Spleen (tissue), 11 donors: ENCODE data around the gene VCL. TPM values are rescaled to one million over a fixed set of nuclear protein-coding genes. Genes with fewer than 3 reads are reported as not detected.

Experiments
- DNase-seq: peaks from one replicate; pipeline ENCODE4 v3.0.0-alpha.2; 2020
- H3K27ac ChIP-seq, 8 donors: fragments of 200-600 bp; sonication (generic) in 7 of 8; 1 replicate in 4 of 8; 2 replicates in 4 of 8; pipeline versions ENCODE4 v1.5.0 to v1.8.0; 2016 to 2021; ENCODE audit warnings: inconsistent platforms in 4 of 8, mild to moderate bottlenecking in 4 of 8, moderate library complexity in 1 of 8
- H3K27me3 ChIP-seq, 7 donors: fragments of 200-600 bp; sonication (generic) in 6 of 7; replicated peaks in 1 of 7; 1 replicate in 4 of 7; 2 replicates in 3 of 7; pipeline versions ENCODE4 v1.5.0 to v1.8.0; 2016 to 2021; ENCODE audit warnings: inconsistent platforms in 3 of 7, mild to moderate bottlenecking in 1 of 7
- H3K36me3 ChIP-seq, 6 donors: fragments of 200-600 bp; sonication (generic) in 5 of 6; 1 replicate in 4 of 6; 2 replicates in 2 of 6; pipeline versions ENCODE4 v1.5.0 to v1.8.0; 2016 to 2021; ENCODE audit warnings: inconsistent platforms in 2 of 6
- H3K4me1 ChIP-seq, 6 donors: fragments of 200-600 bp; sonication (generic) in 5 of 6; 1 replicate in 3 of 6; 2 replicates in 3 of 6; pipeline versions ENCODE4 v1.5.0 to v1.8.0; 2016 to 2021; ENCODE audit warnings: inconsistent platforms in 3 of 6
- H3K4me3 ChIP-seq, 8 donors: fragments of 200-600 bp; sonication (generic) in 7 of 8; 1 replicate in 4 of 8; 2 replicates in 4 of 8; pipeline versions ENCODE4 v1.5.0 to v1.8.0; 2016 to 2021; ENCODE audit warnings: inconsistent platforms in 4 of 8, mild to moderate bottlenecking in 4 of 8, moderate library complexity in 2 of 8
- H3K9me3 ChIP-seq, 8 donors: fragments of 200-600 bp; sonication (generic) in 7 of 8; 1 replicate in 4 of 8; 2 replicates in 4 of 8; pipeline versions ENCODE4 v1.5.0 to v1.8.0; 2016 to 2021; ENCODE audit warnings: inconsistent platforms in 4 of 8
- CTCF ChIP-seq, 11 experiments: fragments of 200-600 bp in 7 of 11; fragments of 450-650 bp in 4 of 11; sonication (generic) in 4 of 11; IDR thresholded peaks in 8 of 11; conservative IDR thresholded peaks in 3 of 11; 1 replicate in 7 of 11; 2 replicates in 4 of 11; pipeline versions ENCODE4 v1.4.0 to v1.8.0; 2016 to 2021; ENCODE audit warnings: antibody characterized with exemption in 11 of 11, inconsistent platforms in 4 of 11, mild to moderate bottlenecking in 1 of 11
- POLR2A ChIP-seq, 3 donors: fragments of 450-650 bp; IDR thresholded peaks; one replicate each; pipeline ENCODE4 v1.5.1; 2017; ENCODE audit warnings: antibody characterized with exemption in 3 of 3, mild to moderate bottlenecking in 1 of 3
- POLR2AphosphoS5 ChIP-seq, 3 donors: sonication (generic); formaldehyde crosslinking; IDR thresholded peaks; one replicate each; pipeline ENCODE4 v1.5.1; 2017; ENCODE audit warnings: antibody characterized with exemption in 3 of 3
- WGBS, 5 donors: extraction: QIAGEN DNeasy Blood & Tissue Kit in 3 of 5; methylation state at CpG; one replicate each; pipeline versions ENCODE4 v1.1.5 to v1.1.7; 2013 to 2018; 5-methylcytosine and 5-hydroxymethylcytosine counted together
- intact Hi-C: fragments of 100-400 bp; cut with DNase I; formaldehyde crosslinking; loops from one replicate; pipeline ENCODE4 v1.15.0; 2023; ENCODE audit warnings: low total_unique reads
- polyA plus RNA-seq, 3 donors: library from polyadenylated mRNA; stranded (reverse); fragments of 200-250 nt; gene quantifications; one replicate each; pipeline ENCODE4 v1.2.1, GENCODE V29; 2013
- total RNA-seq, 7 donors: library from RNA; depleted of rRNA in 3 of 7; stranded (reverse); fragments of >200 nt in 3 of 7; fragmentation: NEBNext Ultra II Directional in 4 of 7; extraction: Animal tissue kit (Norgen Biotek cat#: 25700) in 4 of 7; gene quantifications; one replicate each; pipeline versions ENCODE4 v1.1.0 to v1.2.1, GENCODE V29; 2016 to 2021
- donor health status: healthy with polysubstance abuse.
- donor health status: DM: no; HTN: no; CAD: no; lungs with moderate emphysema.
- donor health status: DM: no; HTN: no; CAD: no.
- donor health status: Bipolar disorder and iron deficiency.
- donor health status: healthy.
- donor health status: DM: no; HTN: no; CAD: no.
- donor health status: DM: yes; HTN: yes; CAD: no.

VCL gene
- total and polyA plus RNA-seq, 10 donors: 8.8 to 214 (median 77.6) TPM

- Histone ChIP-seq H3K4me1 (peaks cover 0 to 8% (median 0%) of the 10 kb centered on the region in 6 donors), H3K36me3 (peaks cover 0 to 100% (median 70%) of the 10 kb centered on the region in 6 donors), H3K9me3 (no peaks in the 10 kb centered on the region), H3K27me3 (no peaks in the 10 kb centered on the region), H3K27ac (no peak overlapping the region), H3K4me3 (no peak overlapping the region)
- WGBS, 5 donors: 75 to 91% (median 80%) methylated on average over 2 of the region's 2 CpGs
- no peak for DNase-seq
- intact Hi-C loops: no loop called here
- no peak for TF ChIP-seq POLR2A (IDR thresholded peaks at IDR 0.05)
- no peak for TF ChIP-seq POLR2AphosphoS5 (IDR thresholded peaks at IDR 0.05)
- TF ChIP-seq CTCF (IDR thresholded peaks at IDR 0.05 in 8 of 11, conservative IDR thresholded peaks at IDR 0.05 in 3 of 11): no peak
Measured at GRCh38 chr10:74096777-74097176, 98.9 kb downstream of the VCL start.

GRCh38 chr10:74097776-74098175 lies 99.9 kb downstream of the VCL start:
- peaks cover 0 to 100% (median 63%) of the 10 kb centered on the region in 6 donors for H3K36me3 ChIP-seq
- no peak for TF ChIP-seq CTCF (IDR thresholded peaks at IDR 0.05 in 8 of 11, conservative IDR thresholded peaks at IDR 0.05 in 3 of 11)
- no peak for TF ChIP-seq POLR2AphosphoS5 (IDR thresholded peaks at IDR 0.05)
- 93 to 96% (median 95%) methylated on average over 9 of the region's 9 CpGs for WGBS, 5 donors
- DNase-seq: no peak
- H3K27me3 ChIP-seq: no peaks in the 10 kb centered on the region
- intact Hi-C loops: no loop called here
- H3K27ac ChIP-seq: no peak overlapping the region
- no peaks in the 10 kb centered on the region for H3K9me3 ChIP-seq
- H3K4me3 ChIP-seq: no peak overlapping the region
- H3K4me1 ChIP-seq: peaks cover 0 to 8% (median 0%) of the 10 kb centered on the region in 6 donors

- Histone ChIP-seq H3K9me3 (no peaks in the 10 kb centered on the region), H3K4me1 (peaks cover 0 to 8% (median 0%) of the 10 kb centered on the region in 6 donors), H3K4me3 (no peak overlapping the region), H3K27ac (no peak overlapping the region), H3K36me3 (peaks cover 0 to 100% (median 62%) of the 10 kb centered on the region in 6 donors), H3K27me3 (no peaks in the 10 kb centered on the region)
- TF ChIP-seq POLR2A (IDR thresholded peaks at IDR 0.05) (no peak), CTCF (IDR thresholded peaks at IDR 0.05 in 8 of 11, conservative IDR thresholded peaks at IDR 0.05 in 3 of 11) (no peak), POLR2AphosphoS5 (IDR thresholded peaks at IDR 0.05) (no peak)
- 90 to 97% (median 96%) methylated on average over 3 of the region's 3 CpGs for WGBS, 5 donors
- no peak for DNase-seq
- intact Hi-C loops: no loop called here
Measured at GRCh38 chr10:74099420-74099819, 101.5 kb downstream of the VCL start.

GRCh38 chr10:74099836-74100235 lies 101.9 kb downstream of the VCL start:
- no peak for TF ChIP-seq CTCF (IDR thresholded peaks at IDR 0.05 in 8 of 11, conservative IDR thresholded peaks at IDR 0.05 in 3 of 11)
- no peak for TF ChIP-seq POLR2A (IDR thresholded peaks at IDR 0.05)
- TF ChIP-seq POLR2AphosphoS5 (IDR thresholded peaks at IDR 0.05): no peak
- Histone ChIP-seq H3K4me3 (no peak overlapping the region), H3K9me3 (no peaks in the 10 kb centered on the region), H3K27ac (no peak overlapping the region), H3K4me1 (peaks cover 0 to 8% (median 0%) of the 10 kb centered on the region in 6 donors), H3K27me3 (no peaks in the 10 kb centered on the region), H3K36me3 (peaks cover under 1 to 100% (median 63%) of the 10 kb centered on the region in 6 donors)
- intact Hi-C loops: no loop called here
- no peak for DNase-seq
- WGBS, 5 donors: 95 to 99% (median 98%) methylated on average over 3 of the region's 3 CpGs
